22Rv1 (cell line): ENCODE measurements around the gene SKI.

ENCODE experiments used
- H3K27ac ChIP-seq: fragments of 450-650 bp; 2 replicates; pipeline ENCODE4 v1.5.1; 2017
- ZFX ChIP-seq: fragments of 450-650 bp; IDR thresholded peaks from 2 replicates; pipeline ENCODE4 v1.6.1; 2017; ENCODE audit warnings: antibody characterized with exemption, borderline replicate concordance
- TF ChIP-seq, protein P1 (sequence below): fragments of 450-650 bp; IDR thresholded peaks from 2 replicates; pipeline ENCODE4 v1.5.1; 2017; ENCODE audit warnings: mild to moderate bottlenecking

The SKI gene

DNA sequence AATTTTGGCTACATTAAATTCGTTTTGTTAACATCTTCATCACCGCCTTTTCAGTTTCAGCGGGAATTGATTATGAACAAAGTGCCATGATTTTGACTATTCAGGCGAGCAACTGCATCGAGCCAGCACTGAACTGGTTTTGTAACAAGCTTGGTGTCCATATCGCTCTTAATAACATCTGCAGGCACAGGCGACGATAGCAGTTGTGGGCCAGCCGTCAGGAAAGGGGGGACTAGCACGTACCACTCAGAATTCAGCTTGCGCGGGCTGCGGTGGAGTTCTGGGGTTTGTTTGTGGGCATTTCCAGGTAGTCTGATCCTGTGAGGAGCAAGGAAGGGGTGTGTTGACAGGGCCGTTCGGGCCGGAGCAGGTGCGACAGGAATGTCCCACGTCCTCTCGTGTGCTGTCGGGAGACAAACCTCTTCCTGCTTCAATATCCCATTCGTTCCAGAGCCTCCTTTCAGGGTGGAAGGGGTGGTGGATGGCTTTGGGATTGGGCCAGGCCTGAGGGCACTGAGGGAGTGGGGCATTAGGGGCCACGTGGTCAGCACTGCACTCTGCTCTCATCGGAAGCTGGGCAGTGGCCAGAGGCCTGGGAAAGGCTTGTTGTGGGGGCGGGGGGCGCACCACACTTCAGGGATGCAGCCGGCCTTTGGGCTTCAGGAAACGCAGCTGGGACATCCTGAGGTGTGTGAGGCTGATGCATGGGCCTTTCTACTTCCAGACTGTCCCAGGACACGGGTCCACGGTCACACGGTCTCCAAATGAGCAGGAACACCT lies 39.1 kb downstream of the SKI start:
- H3K27ac ChIP-seq, result no peak overlapping the region
- no peak for TF ChIP-seq ZFX
- TF ChIP-seq, protein P1, sequence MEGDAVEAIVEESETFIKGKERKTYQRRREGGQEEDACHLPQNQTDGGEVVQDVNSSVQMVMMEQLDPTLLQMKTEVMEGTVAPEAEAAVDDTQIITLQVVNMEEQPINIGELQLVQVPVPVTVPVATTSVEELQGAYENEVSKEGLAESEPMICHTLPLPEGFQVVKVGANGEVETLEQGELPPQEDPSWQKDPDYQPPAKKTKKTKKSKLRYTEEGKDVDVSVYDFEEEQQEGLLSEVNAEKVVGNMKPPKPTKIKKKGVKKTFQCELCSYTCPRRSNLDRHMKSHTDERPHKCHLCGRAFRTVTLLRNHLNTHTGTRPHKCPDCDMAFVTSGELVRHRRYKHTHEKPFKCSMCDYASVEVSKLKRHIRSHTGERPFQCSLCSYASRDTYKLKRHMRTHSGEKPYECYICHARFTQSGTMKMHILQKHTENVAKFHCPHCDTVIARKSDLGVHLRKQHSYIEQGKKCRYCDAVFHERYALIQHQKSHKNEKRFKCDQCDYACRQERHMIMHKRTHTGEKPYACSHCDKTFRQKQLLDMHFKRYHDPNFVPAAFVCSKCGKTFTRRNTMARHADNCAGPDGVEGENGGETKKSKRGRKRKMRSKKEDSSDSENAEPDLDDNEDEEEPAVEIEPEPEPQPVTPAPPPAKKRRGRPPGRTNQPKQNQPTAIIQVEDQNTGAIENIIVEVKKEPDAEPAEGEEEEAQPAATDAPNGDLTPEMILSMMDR, result no peak

DNA sequence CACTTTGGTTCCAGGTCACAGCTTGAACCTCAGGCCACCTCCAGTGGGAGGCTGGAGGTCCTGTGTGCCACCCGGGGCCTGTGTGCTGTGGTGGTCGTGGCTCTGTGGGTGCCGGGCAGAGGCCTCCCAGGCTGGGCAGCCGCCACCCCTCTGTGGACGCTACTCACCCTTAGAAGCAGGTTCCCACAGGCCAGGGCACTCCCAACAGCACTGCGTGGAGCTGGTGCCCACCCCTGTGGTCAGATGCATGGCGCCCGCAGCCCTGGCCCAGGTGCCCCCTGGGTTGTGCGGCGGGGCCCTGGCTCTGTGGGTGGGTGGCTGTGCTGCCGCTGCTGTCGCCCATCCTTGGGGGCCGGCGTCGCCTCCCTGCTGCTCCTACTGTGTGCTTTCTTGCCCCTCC lies 39.7 kb downstream of the SKI start:
- H3K27ac ChIP-seq, result no peak overlapping the region
- no peak for TF ChIP-seq ZFX
- TF ChIP-seq, protein P1, result no peak

DNA sequence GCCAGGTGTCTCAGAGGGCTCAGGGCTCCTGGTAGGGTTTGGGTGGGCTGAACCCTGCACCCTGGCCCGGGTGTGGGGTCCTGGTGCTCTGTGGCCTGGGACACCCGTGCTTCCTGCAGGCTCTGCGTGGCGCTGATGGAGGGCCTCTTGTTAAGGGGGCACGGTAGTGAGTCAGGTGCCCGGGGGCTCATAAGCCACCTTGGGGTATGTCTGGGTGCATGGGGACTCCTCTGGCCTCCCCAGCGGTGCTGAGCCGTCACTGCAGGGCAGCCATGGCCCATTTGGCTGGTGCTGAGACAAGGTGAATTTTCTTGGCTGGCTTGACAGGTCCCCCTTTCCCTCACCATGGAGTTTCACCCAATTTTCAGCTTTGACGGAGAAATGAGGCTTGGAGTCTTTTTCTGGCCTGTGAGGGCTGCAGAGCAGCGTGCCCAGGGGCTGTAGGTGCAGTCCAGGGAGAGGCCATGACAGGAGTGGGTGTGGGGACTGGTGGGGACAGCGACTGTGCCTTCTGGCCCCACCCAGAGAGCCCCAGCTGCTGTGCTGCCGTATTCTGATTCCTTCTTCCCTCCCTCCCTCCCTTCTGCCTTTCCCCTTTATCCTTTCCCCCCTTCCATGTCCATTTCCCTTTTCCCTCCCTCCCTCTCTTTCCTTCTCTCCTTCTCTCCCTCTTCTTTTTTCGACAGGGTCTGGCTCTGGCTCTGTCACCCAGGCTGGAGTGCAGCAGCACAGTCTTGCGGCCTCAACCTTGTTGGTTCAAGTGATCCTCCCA lies 40.4 kb downstream of the SKI start:
- H3K27ac ChIP-seq, result no peak overlapping the region
- no peak for TF ChIP-seq ZFX

DNA sequence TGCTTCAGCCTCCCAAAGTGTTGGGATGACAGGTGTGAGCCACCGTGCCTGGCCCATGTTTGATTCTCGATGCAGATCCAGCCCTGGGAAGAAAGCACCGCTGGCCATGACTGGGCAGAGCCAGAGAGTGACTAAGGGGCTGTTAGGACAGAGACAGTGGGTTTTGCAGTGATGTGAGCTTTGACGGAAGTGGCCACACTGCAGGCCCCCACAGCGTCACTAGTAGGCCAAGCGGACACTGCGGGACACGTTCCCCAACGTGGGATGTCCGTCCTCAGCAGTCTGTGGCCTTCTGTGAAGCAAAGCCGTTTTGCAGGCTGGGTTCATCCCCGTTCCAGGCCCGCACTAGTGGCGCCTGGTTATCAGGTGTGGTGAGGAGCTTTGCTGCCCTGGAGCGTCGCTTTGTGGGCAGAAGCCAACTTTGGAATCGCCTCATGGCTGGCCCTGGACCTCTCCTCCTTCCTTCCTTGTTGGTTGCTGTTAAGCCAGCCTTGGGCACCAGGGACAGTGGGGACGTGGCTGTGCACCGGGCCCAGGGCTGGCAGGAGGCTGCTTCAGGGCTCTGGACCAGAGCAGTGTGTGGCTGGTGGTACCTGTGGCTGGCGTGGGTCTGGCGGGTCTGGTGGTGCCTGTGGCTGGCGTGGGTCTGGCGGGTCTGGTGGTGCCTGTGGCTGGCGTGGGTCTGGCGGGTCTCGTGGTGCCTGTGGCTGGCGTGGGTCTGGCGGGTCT lies 41.2 kb downstream of the SKI start:
- H3K27ac ChIP-seq, result no peak overlapping the region
- TF ChIP-seq ZFX, result no peak
- TF ChIP-seq, protein P1, result no peak

- TF ChIP-seq, protein P1, result no peak
- no peak for TF ChIP-seq ZFX
- no peak overlapping the region for H3K27ac ChIP-seq
These were observed 41.8 kb downstream of the SKI start for GRCh38 chr1:2269922-2270259.

DNA sequence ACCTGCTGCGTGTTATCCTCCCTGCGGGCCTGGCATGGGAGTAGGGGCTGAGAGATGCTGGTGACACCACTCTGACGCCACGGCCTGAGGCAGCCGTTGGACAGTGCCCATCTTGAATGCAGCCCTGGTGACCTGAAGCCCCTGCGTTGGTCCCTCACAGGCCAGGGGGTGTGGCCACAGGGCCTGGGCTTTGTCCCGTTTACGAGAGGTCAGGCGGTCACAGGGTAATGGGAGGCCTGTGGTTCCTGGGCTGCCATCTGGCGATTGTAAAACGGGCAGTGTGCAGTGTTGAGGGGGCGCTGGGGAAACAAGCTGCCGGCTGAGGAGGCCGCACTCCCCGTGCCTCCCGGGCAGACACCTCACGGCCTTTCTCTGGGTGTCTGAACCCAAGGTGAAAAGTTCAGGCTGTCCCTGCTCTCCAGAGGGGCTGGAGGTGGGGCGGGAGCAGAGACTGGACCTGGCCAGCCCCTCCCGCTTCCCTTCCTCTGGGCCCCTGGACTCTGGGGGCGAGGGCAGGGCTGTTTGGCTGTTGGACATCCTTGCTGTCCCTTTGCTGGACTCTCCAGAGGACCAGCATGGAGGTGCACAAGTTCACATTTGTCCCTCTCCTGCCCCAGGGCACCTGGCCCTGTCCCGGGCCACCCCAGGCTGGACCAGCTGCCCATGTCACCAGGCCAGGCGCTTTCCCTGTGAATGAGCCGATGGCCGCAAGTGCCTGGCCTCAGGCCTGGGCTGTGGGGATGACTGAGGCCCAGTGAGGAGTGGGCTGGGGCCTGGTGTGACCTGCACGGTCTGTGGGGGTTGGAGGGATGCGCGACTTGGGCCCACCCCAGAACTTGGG lies 42.4 kb downstream of the SKI start:
- TF ChIP-seq, protein P1, result no peak
- no peak for TF ChIP-seq ZFX
- H3K27ac ChIP-seq, result no peak overlapping the region

DNA sequence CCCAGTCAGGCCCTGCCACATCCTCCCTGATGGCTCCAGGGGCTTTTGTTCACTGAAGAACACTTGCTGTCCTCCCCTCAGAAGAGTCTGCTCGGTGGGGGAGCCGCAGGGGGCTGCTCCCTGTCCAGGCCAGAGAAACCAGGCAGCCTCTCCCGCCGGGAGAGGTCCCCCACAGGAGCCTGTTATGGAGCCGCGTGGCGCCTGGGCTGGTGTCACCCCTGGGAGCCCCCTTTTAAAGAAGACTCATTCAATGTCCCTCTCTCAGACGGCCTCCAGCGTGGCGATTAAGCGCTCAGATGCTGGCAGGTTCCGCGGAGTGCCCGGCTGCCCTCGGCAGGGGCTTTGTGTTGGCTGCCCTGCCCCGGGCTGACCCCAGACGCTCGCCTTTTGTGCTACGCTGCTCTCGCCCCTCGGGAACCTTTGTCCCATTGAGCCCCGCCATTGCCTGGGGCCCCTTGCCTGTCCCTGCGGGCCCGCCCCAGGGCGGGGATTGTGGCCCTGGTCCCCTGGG lies 43.1 kb downstream of the SKI start:
- TF ChIP-seq, protein P1, result no peak
- TF ChIP-seq ZFX, result no peak
- no peak overlapping the region for H3K27ac ChIP-seq
